Heart right ventricle (tissue), 16 donors: ENCODE measurements around the gene TREM1. TPM values are rescaled to one million over a fixed set of nuclear protein-coding genes. Genes with fewer than 3 reads are reported as not detected.

ENCODE experiments used
- ATAC-seq, 8 donors: fragments of 200-7000 bp; cut with Tn5 transposase; one replicate each; pipeline ENCODE4 v1.9.1; 2020; ENCODE audit warnings: mild to moderate bottlenecking in 8 of 8, moderate library complexity in 8 of 8, moderate number of reproducible peaks in 1 of 8
- DNase-seq, 2 donors: peaks; one replicate each; pipeline ENCODE4 v3.0.0-alpha.2; 2020
- H3K27ac ChIP-seq, 10 donors: fragments of 200-600 bp; sonication (generic) in 2 of 10; one replicate each; pipeline versions ENCODE4 v1.5.0 to v1.8.0; 2020 to 2022; ENCODE audit warnings: mild to moderate bottlenecking in 3 of 10
- H3K27me3 ChIP-seq, 7 donors: fragments of 200-600 bp; one replicate each; pipeline ENCODE4 v1.8.0; 2021 to 2022; ENCODE audit warnings: mild to moderate bottlenecking in 2 of 7
- H3K36me3 ChIP-seq, 9 donors: fragments of 200-600 bp; sonication (generic) in 1 of 9; one replicate each; pipeline versions ENCODE4 v1.5.0 to v1.8.0; 2020 to 2022; ENCODE audit warnings: mild to moderate bottlenecking in 2 of 9
- H3K4me1 ChIP-seq, 9 donors: fragments of 200-600 bp; sonication (generic) in 1 of 9; one replicate each; pipeline versions ENCODE4 v1.5.0 to v1.8.0; 2020 to 2022; ENCODE audit warnings: mild to moderate bottlenecking in 4 of 9
- H3K4me3 ChIP-seq, 10 donors: fragments of 200-600 bp; sonication (generic) in 2 of 10; one replicate each; pipeline versions ENCODE4 v1.5.0 to v1.8.0; 2020 to 2022; ENCODE audit warnings: mild to moderate bottlenecking in 7 of 10, moderate library complexity in 2 of 10
- H3K9me3 ChIP-seq, 11 donors: fragments of 200-600 bp in 10 of 11; sonication (generic) in 2 of 11; one replicate each; pipeline versions ENCODE4 v1.5.0 to v1.8.0; 2013 to 2022; ENCODE audit warnings: mild to moderate bottlenecking in 2 of 11, control low read depth in 1 of 11, moderate library complexity in 1 of 11
- CTCF ChIP-seq, 9 donors: fragments of 200-600 bp; sonication (generic) in 2 of 9; IDR thresholded peaks; one replicate each; pipeline versions ENCODE4 v1.5.0 to v1.8.0; 2021 to 2022; ENCODE audit warnings: antibody characterized with exemption in 9 of 9, mild to moderate bottlenecking in 5 of 9, moderate library complexity in 1 of 9
- WGBS, 2 donors: extraction: QIAGEN DNeasy Blood & Tissue Kit; methylation state at CpG; one replicate each; pipeline ENCODE4 v1.1.7; 2013; ENCODE audit warnings: inconsistent platforms in 1 of 2; 5-methylcytosine and 5-hydroxymethylcytosine counted together
- intact Hi-C, 10 donors: fragments of 100-400 bp; cut with DNase I; formaldehyde crosslinking; loops; one replicate each; pipeline versions ENCODE4 v1.11.1 to v1.14.2; 2022
- polyA plus RNA-seq, 2 donors: library from polyadenylated mRNA; stranded (reverse); fragments of 200-250 nt; gene quantifications; one replicate each; pipeline ENCODE4 v1.2.3, GENCODE V29; 2013
- total RNA-seq, 10 donors: library from RNA; stranded (reverse); fragmentation: NEBNext Ultra II Directional in 3 of 10; extraction: Animal tissue kit (Norgen Biotek cat#: 25700) in 3 of 10; gene quantifications; one replicate each; pipeline versions ENCODE4 v1.2.1 to v1.2.4, GENCODE V29; 2021 to 2023
- donor health status: Arrhythmogenic right ventricular cardiomyopathy.
- donor health status: ischemic (EF 13 %, LVEDD 7.1; RV severe dilation, severe dysfunction).
- donor health status: healthy with polysubstance abuse.
- donor health status: DM: no; HTN: yes; CAD: no.
- donor health status: DM: no; HTN: no; CAD: no.
- donor health status: ischemic (EF 25% LVEDD 6.9; RV normal size, moderate dysfunction).
- donor health status: ischemic (EF 25% LVEDD 5.7; RV mildly dilated, moderate dysfunction).
- donor health status: healthy.
- donor health status: DM: yes; HTN: yes; CAD: no.
- donor health status: Ischemic cardiomyopathy.
- donor health status: ischemic (EF 35%, LVEDD 5.7; RV mildly dilated, moderate dysfunction).
- donor health status: nonischemic (EF 11% LVEDD 7.7; RV severe dilation, severe dysfunction).
- donor health status: DM: yes; HTN: yes; CAD: no.
- donor health status: PGD.
- donor health status: ischemic (EF 29% LVEDD 5.4; RV normal size, mild dysfunction).
- donor health status: nonischemic (EF 23%, LVEDD 6.1; RV moderate dilation, normal function).

Gene TREM1
- total and polyA plus RNA-seq, 12 donors = 0.35 to 12.4 (median 1.00) TPM; not detected in 1

GRCh38 chr6:41226752-41227151 is 59.7 kb downstream of the TREM1 start:
- no peaks in the 10 kb centered on the region for H3K4me1 ChIP-seq
- H3K27me3 ChIP-seq = peaks cover 0 to 52% (median 32%) of the 10 kb centered on the region in 7 donors
- intact Hi-C loops = no loop called here
- ATAC-seq (no peak), DNase-seq (no peak)
- WGBS, 2 donors = 27 to 30% methylated on average over 3 of the region's 3 CpGs
- no peaks in the 10 kb centered on the region for H3K36me3 ChIP-seq
- no peak overlapping the region for H3K27ac ChIP-seq
- TF ChIP-seq CTCF (IDR thresholded peaks at IDR 0.05) = no peak
- H3K4me3 ChIP-seq = no peak overlapping the region
- no peaks in the 10 kb centered on the region for H3K9me3 ChIP-seq

DNA sequence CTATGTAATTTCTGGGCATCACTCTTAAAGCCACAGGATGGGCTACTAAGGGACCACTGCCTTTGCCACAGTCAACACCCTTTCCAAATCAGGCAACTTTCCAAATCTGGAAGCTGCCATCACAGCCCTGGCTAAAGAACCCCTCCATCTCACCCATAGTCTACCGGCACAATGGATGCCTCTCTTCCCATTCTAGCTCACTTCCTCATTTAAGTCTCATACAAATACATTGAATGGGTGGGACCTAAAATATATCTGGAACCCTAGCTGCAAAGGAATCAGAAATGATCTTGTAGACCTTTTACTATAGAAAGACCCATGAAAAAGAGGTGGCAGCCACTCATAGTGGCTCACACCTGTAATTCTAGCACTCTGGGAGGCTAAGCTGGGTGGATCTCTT is 61.7 kb downstream of the TREM1 start:
- Histone ChIP-seq H3K4me3 (no peak overlapping the region), H3K4me1 (no peaks in the 10 kb centered on the region), H3K9me3 (peaks cover 0 to 13% (median 7%) of the 10 kb centered on the region in 11 donors), H3K27ac (no peak overlapping the region), H3K27me3 (peaks cover 0 to 44% (median 30%) of the 10 kb centered on the region in 7 donors), H3K36me3 (no peaks in the 10 kb centered on the region)
- TF ChIP-seq CTCF (IDR thresholded peaks at IDR 0.05) = no peak
- 90 to 91% methylated on average over 1 of the region's 1 CpG for WGBS, 2 donors
- intact Hi-C loops = no loop called here
- DNase-seq = no peak
- ATAC-seq = no peak

Other genes starting within 250 kb of the TREM1 start
- under 1 TPM; 0.19 to 0.81 (median 0.45) TPM for gene UNC5CL, start 247.5 kb downstream of the TREM1 start, total RNA-seq
- gene UNC5CL, start 247.5 kb downstream of the TREM1 start, polyA plus RNA-seq = 1 to 10 TPM in 1 of 2 donors, under 1 TPM in 1; 0.42 to 1.9 TPM
- not detected for gene TSPO2, start 244.2 kb downstream of the TREM1 start, total RNA-seq
- gene TSPO2, start 244.2 kb downstream of the TREM1 start, polyA plus RNA-seq = not detected
- 100 to 1,000 TPM; 174 to 307 (median 224) TPM for gene APOBEC2, start 233.5 kb downstream of the TREM1 start, total RNA-seq
- gene APOBEC2, start 233.5 kb downstream of the TREM1 start, polyA plus RNA-seq = 100 to 1,000 TPM in 1 of 2 donors, 10 to 100 TPM in 1; 79.0 to 134 TPM
- 10 to 100 TPM; 13.7 to 24.7 (median 16.6) TPM for gene OARD1, start 214.3 kb downstream of the TREM1 start, total RNA-seq
- gene OARD1, start 214.3 kb downstream of the TREM1 start, polyA plus RNA-seq = 10 to 100 TPM; 22.7 to 31.2 TPM
- 10 to 100 TPM in 7 of 10 donors, 1 to 10 TPM in 3; 8.9 to 12.0 (median 10.5) TPM for gene NFYA, start 213.7 kb downstream of the TREM1 start, total RNA-seq
- gene NFYA, start 213.7 kb downstream of the TREM1 start, polyA plus RNA-seq = 1 to 10 TPM; 4.2 to 6.1 TPM
- under 1 TPM in 2 of 10 donors, not detected in 8; 0.33 to 0.39 TPM for gene TREML1, start 132.3 kb downstream of the TREM1 start, total RNA-seq
- under 1 TPM in 1 of 2 donors, not detected in 1; 0.17 TPM for gene TREML1, start 132.3 kb downstream of the TREM1 start, polyA plus RNA-seq
- gene TREM2, start 123.6 kb downstream of the TREM1 start, total RNA-seq = 1 to 10 TPM in 3 of 10 donors, under 1 TPM in 4, not detected in 3; 0.40 to 5.5 (median 1.00) TPM
- 1 to 10 TPM; 1.4 to 1.6 TPM for gene TREM2, start 123.6 kb downstream of the TREM1 start, polyA plus RNA-seq
- under 1 TPM in 4 of 10 donors, not detected in 6; 0.10 to 0.38 (median 0.16) TPM for gene TREML2, start 85.5 kb downstream of the TREM1 start, total RNA-seq
- under 1 TPM in 1 of 2 donors, not detected in 1; 0.01 TPM for gene TREML2, start 85.5 kb downstream of the TREM1 start, polyA plus RNA-seq
- not detected for gene TREML4, start 58.3 kb downstream of the TREM1 start, total RNA-seq
- under 1 TPM in 1 of 2 donors, not detected in 1; 0.04 TPM for gene TREML4, start 58.3 kb downstream of the TREM1 start, polyA plus RNA-seq
- gene NCR2, start 48.9 kb upstream of the TREM1 start, total RNA-seq = not detected
- not detected for gene NCR2, start 48.9 kb upstream of the TREM1 start, polyA plus RNA-seq